Activated T-helper 2 cell treated with anti-CD3 and anti-CD28 coated beads, Interferon-gamma antibody, Interleukin-2, Interleukin-4, amounts not matched to agents 10 μg/mL and 5 μg/mL and 100 μg/mL, durations not matched to agents 14 hours and 24 hours and 36 hours (primary cell): Measurements from ENCODE around the gene KCNAB1. TPM values are rescaled to one million over a fixed set of nuclear protein-coding genes. Genes with fewer than 3 reads are reported as not detected.

Experiments used
- DNase-seq: peaks from one replicate; pipeline ENCODE4 v3.0.0; 2021; ENCODE audit warnings: low spot score
- H3K27ac Mint-ChIP-seq: one replicate; pipeline ENCODE4 v1.8.0; 2021; ENCODE audit warnings: mixed read lengths
- H3K27me3 Mint-ChIP-seq: one replicate; pipeline ENCODE4 v1.8.0; 2021; ENCODE audit warnings: low read depth, mixed read lengths
- H3K36me3 Mint-ChIP-seq: one replicate; pipeline ENCODE4 v1.8.0; 2021; ENCODE audit warnings: low read depth, mixed read lengths
- H3K4me1 Mint-ChIP-seq: one replicate; pipeline ENCODE4 v1.8.0; 2021; ENCODE audit warnings: low read depth, mixed read lengths
- H3K4me3 Mint-ChIP-seq: one replicate; pipeline ENCODE4 v1.8.0; 2021; ENCODE audit warnings: low read depth, mild to moderate bottlenecking, moderate library complexity, mixed read lengths
- H3K9me3 Mint-ChIP-seq: one replicate; pipeline ENCODE4 v1.8.0; 2021; ENCODE audit warnings: mixed read lengths
- intact Hi-C: fragments of 100-400 bp; cut with micrococcal nuclease; formaldehyde crosslinking; loops from one replicate; pipeline ENCODE4 v1.15.1; 2023
- total RNA-seq: library from RNA; stranded (reverse); gene quantifications from 2 replicates; pipeline ENCODE4 v1.2.3, GENCODE V29; 2022

The KCNAB1 gene
- total RNA-seq, 1 donor from 2014 or later, result not detected

DNA sequence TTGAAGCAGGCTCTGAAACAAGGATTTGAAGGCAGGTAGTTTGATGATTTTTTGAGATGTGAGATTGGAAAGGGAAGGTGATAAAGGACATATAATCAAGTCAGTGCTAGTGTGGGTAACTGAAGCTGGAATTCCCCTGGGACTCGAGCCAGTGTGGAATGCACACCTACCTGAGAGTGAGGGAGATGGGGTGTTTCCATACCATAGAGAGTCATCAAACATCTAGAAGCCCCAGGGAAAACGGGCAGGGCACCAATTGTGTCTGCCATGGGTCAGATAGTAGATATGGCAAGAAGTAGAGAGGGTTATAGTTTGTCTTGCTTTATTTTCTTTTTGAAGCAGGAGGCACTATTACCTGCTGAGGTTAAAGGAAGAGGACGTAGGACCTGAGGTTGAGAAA lies 314.5 kb downstream of the KCNAB1 start:
- Mint-ChIP-seq H3K27ac (no peak overlapping the region), H3K4me1 (no peaks in the 10 kb centered on the region), H3K4me3 (no peak overlapping the region), H3K36me3 (no peaks in the 10 kb centered on the region), H3K9me3 (no peaks in the 10 kb centered on the region), H3K27me3 (peaks cover 17% of the 10 kb centered on the region)
- intact Hi-C loops, result no loop called here
- no peak for DNase-seq

DNA sequence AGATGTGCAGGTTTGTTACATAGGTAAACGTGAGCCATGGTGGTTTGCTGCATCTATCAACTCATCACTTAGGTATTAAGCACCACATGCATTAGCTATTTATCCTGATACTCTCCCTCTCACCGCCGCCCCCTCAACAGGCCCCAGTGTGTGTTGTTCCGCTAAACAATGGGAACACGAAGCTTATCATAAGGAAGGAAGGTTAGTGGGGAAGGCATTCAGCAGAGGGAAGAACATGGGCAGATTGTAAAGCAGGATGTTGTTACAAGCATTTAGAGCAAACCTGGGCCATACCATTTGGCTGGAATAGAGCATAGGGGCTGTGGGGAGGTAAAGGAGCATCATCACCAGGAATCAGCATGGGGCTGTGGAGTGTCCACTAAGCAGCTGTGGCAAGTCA lies 322.7 kb downstream of the KCNAB1 start:
- H3K9me3 Mint-ChIP-seq, result no peaks in the 10 kb centered on the region
- H3K27me3 Mint-ChIP-seq, result peaks cover 36% of the 10 kb centered on the region
- H3K27ac Mint-ChIP-seq, result no peak overlapping the region
- no peak for DNase-seq
- H3K4me1 Mint-ChIP-seq, result no peaks in the 10 kb centered on the region
- no peak overlapping the region for H3K4me3 Mint-ChIP-seq
- no peaks in the 10 kb centered on the region for H3K36me3 Mint-ChIP-seq
- intact Hi-C loops, result no loop called here

DNA sequence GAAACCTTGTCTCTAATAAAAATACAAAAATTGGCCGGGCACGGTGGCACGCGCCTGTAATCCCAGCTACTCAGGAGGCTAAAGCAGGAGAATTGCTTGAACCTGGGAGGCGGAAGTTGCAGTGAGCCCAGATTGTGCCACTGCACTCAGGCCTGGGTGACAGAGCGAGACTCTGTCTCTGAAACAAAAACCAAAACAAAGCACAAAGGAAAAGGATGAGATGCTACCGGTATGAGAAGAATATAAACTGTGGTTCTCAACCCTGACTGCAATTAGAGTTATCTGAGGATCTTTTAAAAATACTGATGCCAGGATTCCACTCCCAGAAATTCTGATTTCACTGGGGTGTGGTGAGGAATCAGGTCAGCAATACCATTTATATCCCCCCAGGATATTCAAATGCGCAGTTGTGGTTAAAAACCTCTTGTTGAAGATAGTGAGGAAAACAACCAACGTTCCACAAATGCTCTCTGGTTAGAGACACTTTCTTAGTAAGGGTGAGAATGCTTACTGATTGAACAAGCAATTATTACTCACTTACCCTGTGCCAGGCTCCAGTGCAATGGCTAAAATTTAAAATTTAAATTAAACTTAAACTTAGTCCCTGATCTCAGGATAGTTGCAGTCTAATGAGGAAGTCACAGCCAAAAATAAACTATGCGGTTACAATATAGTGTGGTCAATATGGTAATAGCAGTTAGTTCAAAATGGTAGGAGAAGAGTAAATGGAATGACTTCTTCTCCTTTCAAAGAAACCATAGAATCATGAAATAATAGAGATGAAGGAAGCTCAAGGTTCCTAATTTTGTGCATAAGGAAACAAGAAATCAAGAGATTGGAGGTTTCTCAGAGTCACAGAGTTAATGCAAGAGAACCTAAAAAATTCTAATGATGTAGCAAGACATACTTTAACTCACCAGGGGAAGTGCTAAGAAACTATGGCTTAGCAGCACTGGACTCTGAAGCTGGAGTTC lies 325.0 kb downstream of the KCNAB1 start:
- Mint-ChIP-seq H3K9me3 (no peaks in the 10 kb centered on the region), H3K4me1 (no peaks in the 10 kb centered on the region), H3K36me3 (no peaks in the 10 kb centered on the region), H3K27me3 (peaks cover 43% of the 10 kb centered on the region), H3K4me3 (no peak overlapping the region), H3K27ac (no peak overlapping the region)
- intact Hi-C loops, result no loop called here
- no peak for DNase-seq

DNA sequence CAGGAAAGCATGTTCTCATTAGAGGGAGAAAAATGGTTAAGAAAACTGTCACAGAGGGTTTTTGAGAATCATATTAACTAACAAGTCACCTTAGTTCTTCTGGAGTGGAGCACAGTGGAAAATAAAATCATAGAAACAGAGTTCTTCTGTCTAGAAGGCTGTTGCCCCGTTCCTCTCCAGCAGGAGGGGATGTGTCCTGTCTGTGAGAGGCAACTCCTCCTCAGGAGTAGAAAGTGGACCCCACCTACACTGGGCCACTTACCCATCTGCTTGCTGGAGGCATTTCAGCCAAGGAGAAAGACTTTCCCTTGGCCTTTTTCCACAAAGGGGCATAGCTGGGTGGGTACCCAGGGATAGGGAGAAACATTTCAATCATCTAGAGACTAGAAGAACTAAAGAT lies 327.9 kb downstream of the KCNAB1 start:
- H3K4me1 Mint-ChIP-seq, result no peaks in the 10 kb centered on the region
- H3K27ac Mint-ChIP-seq, result no peak overlapping the region
- no peak overlapping the region for H3K4me3 Mint-ChIP-seq
- peaks cover 35% of the 10 kb centered on the region for H3K27me3 Mint-ChIP-seq
- H3K36me3 Mint-ChIP-seq, result no peaks in the 10 kb centered on the region
- no peaks in the 10 kb centered on the region for H3K9me3 Mint-ChIP-seq
- intact Hi-C loops, result no loop called here
- no peak for DNase-seq

DNA sequence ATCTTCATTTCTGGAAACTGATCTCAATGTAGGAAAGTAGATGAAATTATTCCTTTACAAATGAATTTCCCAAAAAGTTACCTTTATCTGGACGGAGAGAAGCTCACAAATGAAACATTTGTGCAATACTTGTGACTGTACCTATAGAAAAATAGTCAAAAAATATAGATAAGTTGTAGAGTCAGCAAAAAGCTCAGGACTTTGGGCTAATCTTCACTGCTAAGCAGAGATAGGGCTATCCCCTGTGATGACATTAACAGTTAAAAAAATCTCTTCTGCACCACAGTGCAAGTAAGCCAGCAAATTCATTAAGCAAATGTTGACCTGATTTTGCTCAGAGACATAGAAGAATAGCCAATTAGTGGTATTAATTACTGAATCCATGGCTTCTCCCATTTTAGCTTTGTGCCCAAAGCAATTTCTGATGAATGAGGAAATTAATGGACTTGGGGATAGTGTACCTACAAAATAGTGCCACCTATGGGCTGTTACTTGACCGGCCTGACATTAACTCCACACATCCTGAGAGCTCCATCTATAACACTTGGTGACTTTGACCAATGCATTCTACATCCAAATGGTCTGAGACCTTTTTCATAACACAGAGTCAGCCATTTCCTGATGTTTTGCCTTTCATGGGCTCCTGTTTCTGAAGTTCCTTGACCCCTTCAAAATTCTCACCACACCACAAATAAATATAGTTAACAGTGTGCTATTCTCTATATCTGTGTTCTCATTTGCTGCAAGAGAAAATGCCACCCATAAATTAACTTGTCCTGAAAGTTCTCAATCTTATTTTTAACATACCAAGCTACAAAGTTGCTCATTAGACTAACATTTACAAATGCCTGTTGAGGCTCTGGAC lies 329.6 kb downstream of the KCNAB1 start:
- no peak for DNase-seq
- intact Hi-C loops, result loop anchor here (2.0 kb wide), 1 partner anchor 59 kb away; no protein-coding TSS in a partner anchor
- no peak overlapping the region for H3K4me3 Mint-ChIP-seq
- peaks cover 36% of the 10 kb centered on the region for H3K27me3 Mint-ChIP-seq
- no peaks in the 10 kb centered on the region for H3K36me3 Mint-ChIP-seq
- no peak overlapping the region for H3K27ac Mint-ChIP-seq
- no peaks in the 10 kb centered on the region for H3K9me3 Mint-ChIP-seq
- no peaks in the 10 kb centered on the region for H3K4me1 Mint-ChIP-seq

DNA sequence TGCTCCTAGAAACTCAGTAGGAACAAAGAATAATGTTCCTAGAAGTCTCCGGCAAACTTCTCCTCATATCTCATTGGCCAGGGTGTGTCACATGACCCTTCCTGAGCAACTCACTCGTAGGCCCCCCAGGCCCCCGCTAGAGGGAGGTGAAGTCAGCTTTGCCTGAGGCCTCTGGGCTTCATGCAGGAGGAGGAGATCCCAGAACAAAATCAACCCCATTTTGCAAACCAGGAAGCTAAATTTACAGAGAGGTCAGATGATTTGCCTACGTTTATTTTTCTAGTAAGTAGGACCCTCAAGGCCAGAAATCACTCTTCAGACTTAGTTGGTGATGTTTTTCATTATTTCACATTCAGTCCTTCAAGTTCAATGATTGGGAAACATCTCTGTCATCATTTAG lies 335.5 kb downstream of the KCNAB1 start:
- Mint-ChIP-seq H3K27ac (no peak overlapping the region), H3K9me3 (no peaks in the 10 kb centered on the region), H3K27me3 (peaks cover 24% of the 10 kb centered on the region), H3K36me3 (no peaks in the 10 kb centered on the region), H3K4me1 (no peaks in the 10 kb centered on the region), H3K4me3 (no peak overlapping the region)
- intact Hi-C loops, result no loop called here
- no peak for DNase-seq

DNA sequence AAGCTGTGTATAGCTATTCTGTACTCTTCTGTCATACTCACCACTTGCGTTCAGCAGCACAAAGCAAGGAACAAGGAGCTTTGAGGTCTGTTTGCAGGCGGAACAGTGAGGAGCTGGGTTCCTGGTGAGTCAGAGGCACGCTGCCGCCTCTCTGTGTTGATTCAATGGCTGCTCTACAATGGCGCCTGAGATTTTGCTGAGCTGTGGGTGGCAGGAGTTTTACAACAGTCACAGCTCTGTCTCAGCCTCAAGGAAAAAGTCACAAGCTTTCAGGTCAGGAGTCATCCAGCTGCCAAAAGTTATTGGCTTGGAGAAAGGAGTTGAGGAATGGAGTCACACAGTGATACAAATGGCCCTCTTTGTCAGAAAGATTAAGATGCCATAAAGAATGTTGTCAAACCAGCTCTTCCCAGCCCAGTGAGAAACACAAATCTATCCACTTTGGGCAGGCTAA lies 336.4 kb downstream of the KCNAB1 start:
- no peak overlapping the region for H3K4me3 Mint-ChIP-seq
- H3K4me1 Mint-ChIP-seq, result no peaks in the 10 kb centered on the region
- H3K27ac Mint-ChIP-seq, result no peak overlapping the region
- H3K36me3 Mint-ChIP-seq, result no peaks in the 10 kb centered on the region
- peaks cover 29% of the 10 kb centered on the region for H3K27me3 Mint-ChIP-seq
- H3K9me3 Mint-ChIP-seq, result no peaks in the 10 kb centered on the region
- DNase-seq, result no peak
- intact Hi-C loops, result no loop called here

DNA sequence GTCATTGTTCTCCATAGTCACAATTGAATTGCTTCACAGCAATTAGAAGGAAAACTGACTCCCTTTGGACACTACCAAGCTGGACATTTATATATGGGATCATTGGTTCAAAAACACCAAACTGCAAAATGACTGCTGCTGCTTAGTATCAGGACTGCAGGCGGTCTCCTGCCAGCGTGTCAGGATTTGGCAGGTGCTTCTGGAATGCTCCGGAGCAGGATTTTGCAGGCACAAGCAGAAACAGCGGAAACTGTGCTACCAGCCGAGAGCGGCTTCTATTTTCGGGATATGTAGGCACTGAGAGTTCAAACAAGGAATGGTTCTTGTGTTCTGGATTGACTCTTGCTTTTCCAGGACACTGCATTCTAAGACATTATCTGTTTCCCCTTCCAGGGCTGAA lies 339.1 kb downstream of the KCNAB1 start:
- no peak overlapping the region for H3K27ac Mint-ChIP-seq
- no peaks in the 10 kb centered on the region for H3K9me3 Mint-ChIP-seq
- peaks cover 43% of the 10 kb centered on the region for H3K27me3 Mint-ChIP-seq
- no peaks in the 10 kb centered on the region for H3K36me3 Mint-ChIP-seq
- no peaks in the 10 kb centered on the region for H3K4me1 Mint-ChIP-seq
- DNase-seq, result no peak
- intact Hi-C loops, result no loop called here
- no peak overlapping the region for H3K4me3 Mint-ChIP-seq

DNA sequence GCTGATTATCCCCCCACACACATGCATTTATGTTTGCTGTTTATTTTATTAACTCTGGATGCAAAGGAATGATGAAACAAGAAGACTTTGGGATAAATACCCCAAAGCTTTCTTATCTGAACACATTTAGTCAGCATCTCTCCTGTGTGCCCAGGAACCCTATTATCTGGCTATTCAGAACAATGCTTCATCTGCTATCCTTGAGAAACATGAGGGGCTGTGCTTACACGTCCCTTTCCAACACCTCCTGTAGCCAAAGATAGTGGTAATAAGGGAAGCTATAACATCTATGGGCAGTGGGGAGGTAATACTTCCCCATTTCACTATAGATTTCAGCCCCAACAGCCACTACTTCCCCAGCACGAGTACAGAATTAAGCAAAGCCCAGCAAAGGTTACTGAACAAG lies 339.8 kb downstream of the KCNAB1 start:
- no peaks in the 10 kb centered on the region for H3K4me1 Mint-ChIP-seq
- no peak for DNase-seq
- no peaks in the 10 kb centered on the region for H3K36me3 Mint-ChIP-seq
- no peaks in the 10 kb centered on the region for H3K9me3 Mint-ChIP-seq
- H3K4me3 Mint-ChIP-seq, result no peak overlapping the region
- peaks cover 43% of the 10 kb centered on the region for H3K27me3 Mint-ChIP-seq
- intact Hi-C loops, result no loop called here
- H3K27ac Mint-ChIP-seq, result no peak overlapping the region

DNA sequence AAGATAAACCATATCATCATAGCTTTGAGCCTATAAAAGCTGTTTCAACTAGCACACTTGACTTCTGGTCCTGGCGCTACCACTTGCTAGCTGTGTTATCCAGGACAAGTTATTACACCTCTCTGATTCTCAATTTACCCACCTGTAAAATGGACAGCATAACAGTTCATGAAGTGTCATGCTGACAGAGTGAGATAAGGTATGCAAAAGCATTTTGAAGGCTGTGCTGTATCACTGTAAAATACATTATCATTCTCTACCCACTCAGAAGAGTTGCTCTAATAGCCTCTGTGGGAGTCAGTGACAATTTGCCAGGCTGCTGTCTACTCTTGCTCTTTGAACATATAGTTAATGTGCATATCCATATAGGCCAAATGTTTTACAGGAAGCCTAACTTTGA lies 341.5 kb downstream of the KCNAB1 start:
- Mint-ChIP-seq H3K27ac (no peak overlapping the region), H3K27me3 (peaks cover 49% of the 10 kb centered on the region), H3K4me1 (no peaks in the 10 kb centered on the region), H3K9me3 (no peaks in the 10 kb centered on the region), H3K4me3 (no peak overlapping the region), H3K36me3 (no peaks in the 10 kb centered on the region)
- DNase-seq, result no peak
- intact Hi-C loops, result no loop called here

DNA sequence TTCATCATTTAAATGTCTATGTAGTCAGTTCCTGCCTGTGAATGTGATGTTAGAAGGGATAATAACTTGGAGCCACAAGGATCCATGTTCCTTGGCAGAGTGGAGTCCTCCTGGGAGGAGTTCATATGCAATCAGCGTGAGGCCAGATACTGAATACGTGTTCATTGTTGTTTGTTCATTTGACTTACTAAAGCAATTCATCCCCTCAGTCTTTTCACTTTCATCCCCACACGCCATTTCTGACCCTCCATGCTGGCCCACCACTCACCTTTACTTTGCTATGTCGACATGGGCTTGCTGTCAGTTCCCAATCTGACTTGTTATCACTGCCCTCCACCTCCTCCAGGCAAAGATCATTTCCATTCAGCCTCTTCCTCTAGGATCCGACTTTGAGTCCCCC lies 342.7 kb downstream of the KCNAB1 start:
- H3K9me3 Mint-ChIP-seq, result no peaks in the 10 kb centered on the region
- no peaks in the 10 kb centered on the region for H3K36me3 Mint-ChIP-seq
- H3K4me1 Mint-ChIP-seq, result no peaks in the 10 kb centered on the region
- H3K27me3 Mint-ChIP-seq, result peaks cover 48% of the 10 kb centered on the region
- no peak for DNase-seq
- H3K4me3 Mint-ChIP-seq, result no peak overlapping the region
- H3K27ac Mint-ChIP-seq, result no peak overlapping the region
- intact Hi-C loops, result no loop called here

DNA sequence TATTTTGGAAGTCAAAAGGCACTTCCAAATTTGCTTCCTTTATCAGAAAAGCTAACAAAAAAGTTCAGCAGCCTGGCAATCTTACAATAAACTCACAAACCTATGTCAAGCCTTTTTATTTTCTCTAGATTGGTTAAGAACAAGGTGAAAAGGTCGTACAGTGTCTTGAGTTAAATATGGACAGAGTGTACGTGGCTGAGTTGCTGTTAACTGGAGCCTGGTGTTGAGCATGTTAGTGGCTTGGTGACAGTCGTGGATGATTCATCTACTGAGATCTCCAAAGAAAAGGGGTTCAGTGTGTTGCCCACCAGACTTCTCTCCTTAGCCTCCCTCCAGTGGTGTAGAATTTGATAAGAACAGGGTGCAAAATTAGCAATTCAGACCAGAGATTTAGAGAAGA lies 344.8 kb downstream of the KCNAB1 start:
- no peaks in the 10 kb centered on the region for H3K9me3 Mint-ChIP-seq
- no peak for DNase-seq
- no peak overlapping the region for H3K4me3 Mint-ChIP-seq
- no peaks in the 10 kb centered on the region for H3K4me1 Mint-ChIP-seq
- no peaks in the 10 kb centered on the region for H3K36me3 Mint-ChIP-seq
- H3K27ac Mint-ChIP-seq, result no peak overlapping the region
- H3K27me3 Mint-ChIP-seq, result peaks cover 51% of the 10 kb centered on the region
- intact Hi-C loops, result no loop called here

DNA sequence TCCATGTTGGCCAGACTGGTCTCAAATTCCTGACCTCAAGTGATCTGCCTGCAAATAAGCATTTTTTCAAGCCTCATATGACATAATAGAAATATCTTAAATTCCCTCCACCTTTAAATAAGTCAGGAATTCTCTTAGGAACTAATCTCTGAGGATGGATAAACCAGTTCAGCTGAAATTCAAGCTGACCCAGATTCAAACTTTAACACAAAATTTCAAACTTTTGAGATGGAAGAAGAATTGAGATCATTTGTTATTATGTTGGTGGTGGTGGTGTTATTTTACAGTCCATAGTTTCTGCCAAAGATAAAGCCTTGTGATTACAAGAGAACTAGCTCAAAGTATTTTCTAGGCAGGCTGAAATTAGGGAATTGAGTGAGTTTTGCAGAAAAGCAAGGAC lies 349.1 kb downstream of the KCNAB1 start:
- intact Hi-C loops, result no loop called here
- H3K27me3 Mint-ChIP-seq, result peaks cover 35% of the 10 kb centered on the region
- no peak overlapping the region for H3K4me3 Mint-ChIP-seq
- H3K36me3 Mint-ChIP-seq, result no peaks in the 10 kb centered on the region
- no peak overlapping the region for H3K27ac Mint-ChIP-seq
- no peaks in the 10 kb centered on the region for H3K9me3 Mint-ChIP-seq
- H3K4me1 Mint-ChIP-seq, result no peaks in the 10 kb centered on the region
- DNase-seq, result no peak
